Cardiac fibroblast (primary cell): ENCODE measurements around the gene FAM13A.

Source experiments
- DNase-seq, 2 donors: peaks; one replicate each; pipeline versions ENCODE4 v3.0.0 to v3.0.0-alpha.2; 2010; ENCODE audit warnings: low read depth in 2 of 2
- H3K4me3 ChIP-seq, 2 donors: replicated peaks in 1 of 2; 1 replicate in 1 of 2; 2 replicates in 1 of 2; pipeline ENCODE4 v1.5.1; 2011; ENCODE audit warnings: low read depth in 2 of 2, low read length in 2 of 2, mild to moderate bottlenecking in 2 of 2, moderate library complexity in 1 of 2
- CTCF ChIP-seq: IDR thresholded peaks from one replicate; pipeline ENCODE4 v1.5.1; 2011; ENCODE audit warnings: low read depth, mild to moderate bottlenecking, low read length, inconsistent platforms

FAM13A gene

GRCh38 chr4:88879991-88880390 lies 177.0 kb downstream of the FAM13A start:
- H3K4me3 ChIP-seq, result no peak overlapping the region
- no peak for DNase-seq
- no peak for TF ChIP-seq CTCF

DNA sequence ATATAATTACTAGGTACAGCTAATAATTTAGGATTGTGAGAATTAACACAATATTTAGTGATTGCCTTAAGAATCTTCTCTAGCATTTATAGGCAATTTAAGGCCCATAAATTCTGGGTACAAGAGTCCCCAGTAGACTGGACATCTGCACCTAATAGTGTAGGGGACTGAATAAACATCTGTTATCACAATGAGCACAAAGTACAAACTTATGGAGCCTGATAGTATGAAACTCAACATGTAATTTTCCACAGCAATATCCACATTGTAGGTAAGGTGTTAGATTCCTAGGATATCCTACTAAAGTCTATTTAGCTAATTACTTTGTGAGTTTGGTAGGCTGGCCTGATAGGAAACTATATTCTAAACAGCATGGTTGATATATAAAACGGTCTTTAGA lies 178.3 kb downstream of the FAM13A start:
- no peak for DNase-seq
- TF ChIP-seq CTCF, result no peak
- H3K4me3 ChIP-seq, result no peak overlapping the region

- DNase-seq, result no peak
- no peak for TF ChIP-seq CTCF
- no peak overlapping the region for H3K4me3 ChIP-seq
These were observed 186.6 kb downstream of the FAM13A start for GRCh38 chr4:88870428-88870827.

- DNase-seq, result no peak
- no peak overlapping the region for H3K4me3 ChIP-seq
- TF ChIP-seq CTCF, result no peak
These were observed 188.5 kb downstream of the FAM13A start for GRCh38 chr4:88868510-88868909.

- DNase-seq, result peak in 1 of 2 donors; percentile 83
- no peak for TF ChIP-seq CTCF
These were observed 190.0 kb downstream of the FAM13A start for GRCh38 chr4:88866862-88867550.

GRCh38 chr4:88865466-88865865 lies 191.5 kb downstream of the FAM13A start:
- no peak for TF ChIP-seq CTCF
- DNase-seq, result peak in 1 of 2 donors; percentile 35
- H3K4me3 ChIP-seq, result no peak overlapping the region

More at GRCh38 chr4:88866862-88867550, 190.0 kb downstream of the FAM13A start:
- H3K4me3 ChIP-seq, result no peak overlapping the region

GRCh38 chr4:88865046-88865445 lies 191.9 kb downstream of the FAM13A start:
- no peak for TF ChIP-seq CTCF
- H3K4me3 ChIP-seq, result no peak overlapping the region
- peak in 1 of 2 donors; percentile 48 for DNase-seq
